H1 (cell line): ENCODE data around the gene TMEM41A. TPM values are rescaled to one million over a fixed set of nuclear protein-coding genes. Genes with fewer than 3 reads are reported as not detected.

Experiments
- CHD7 ChIP-seq: fragments of 300-600 bp; sonication (generic); IDR thresholded peaks from 2 replicates; pipeline ENCODE4 v1.7.1; 2012; ENCODE audit warnings: low read length, moderate library complexity, mild to moderate bottlenecking, inconsistent platforms; ENCODE audit not compliant: insufficient replicate concordance
- JUN ChIP-seq: IDR thresholded peaks from 2 replicates; pipeline ENCODE4 v1.6.1; 2011; ENCODE audit warnings: low read depth, mild to moderate bottlenecking, improper control_type of control experiment, low read length
- polyA plus RNA-seq, 7 experiments: library from polyadenylated mRNA; depleted of rRNA in 3 of 7; stranded (reverse) in 5 of 7; unstranded in 2 of 7; fragments of >200 nt in 5 of 7; fragments of 200-250 nt in 2 of 7; gene quantifications; 1 replicate in 5 of 7; 2 replicates in 1 of 7; 4 replicates in 1 of 7; pipeline versions ENCODE4 v1.2.1 to v1.2.3, GENCODE V29; 2011 to 2013; ENCODE audit warnings: missing spikeins in 2 of 7, mixed read lengths in 2 of 7
- total RNA-seq: library from RNA; stranded (reverse); fragmentation: NEBNext Ultra II Directional; extraction: Animal tissue kit (Norgen Biotek cat#: 25700); gene quantifications from 2 replicates; pipeline ENCODE4 v1.2.1, GENCODE V29; 2021
- TF ChIP-seq, protein P1 (sequence below): IDR thresholded peaks from 2 replicates; pipeline ENCODE4 v1.6.1; 2011; ENCODE audit warnings: low read depth, mild to moderate bottlenecking, low read length; ENCODE audit not compliant: insufficient read depth

Gene TMEM41A
- total and polyA plus RNA-seq, 2 of the 8 experiments (the other 6 are each of a cell fraction or from before 2014, with no cell fraction given), result 14.1 to 17.5 TPM

GRCh38 chr3:185465471-185465870 is 33.4 kb downstream of the TMEM41A start (continued):
- TF ChIP-seq CHD7 (no peak), JUN (no peak)
- TF ChIP-seq, protein P1, sequence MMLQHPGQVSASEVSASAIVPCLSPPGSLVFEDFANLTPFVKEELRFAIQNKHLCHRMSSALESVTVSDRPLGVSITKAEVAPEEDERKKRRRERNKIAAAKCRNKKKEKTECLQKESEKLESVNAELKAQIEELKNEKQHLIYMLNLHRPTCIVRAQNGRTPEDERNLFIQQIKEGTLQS, result no peak
